HG02970 (cell line): ENCODE data around the gene SERPINA3.
"Not testable (repeated sequence)": the region's sequence is repeated elsewhere in the genome, so short reads cannot be mapped to it uniquely, and the experiment has no call there.

ENCODE experiments used
- ATAC-seq: cut with Tn5 transposase; IDR thresholded peaks from one replicate; pipeline ENCODE4 v1.9.1; 2021; ENCODE audit warnings: mild to moderate bottlenecking, moderate library complexity, moderate number of reproducible peaks; ENCODE audit not compliant: unreplicated experiment, low FRiP score

SERPINA3 gene

DNA sequence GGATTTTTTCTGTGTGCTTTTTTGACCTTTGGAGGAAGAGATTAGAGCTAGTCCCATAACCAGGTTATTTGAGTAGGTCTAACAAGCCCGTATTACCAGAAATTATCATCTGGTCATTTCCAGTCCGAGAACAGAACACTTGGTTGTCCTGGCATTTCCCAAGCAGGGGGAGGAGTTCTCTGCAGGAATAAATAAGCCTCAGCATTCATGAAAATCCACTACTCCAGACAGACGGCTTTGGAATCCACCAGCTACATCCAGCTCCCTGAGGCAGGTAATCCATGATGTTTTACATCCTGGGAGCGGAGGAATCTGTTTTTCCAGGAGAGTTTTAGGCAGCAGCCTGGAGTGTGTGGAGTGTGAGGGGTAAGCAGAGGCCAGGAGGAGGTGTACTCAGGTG lies at the start of gene SERPINA3:
Gene SERPINA3 (plus strand): TSS at position 218 of the 400 bp plus-strand sequence. CDS start 2,051 bp downstream, outside the sequence.
- ATAC-seq, result no peak

DNA sequence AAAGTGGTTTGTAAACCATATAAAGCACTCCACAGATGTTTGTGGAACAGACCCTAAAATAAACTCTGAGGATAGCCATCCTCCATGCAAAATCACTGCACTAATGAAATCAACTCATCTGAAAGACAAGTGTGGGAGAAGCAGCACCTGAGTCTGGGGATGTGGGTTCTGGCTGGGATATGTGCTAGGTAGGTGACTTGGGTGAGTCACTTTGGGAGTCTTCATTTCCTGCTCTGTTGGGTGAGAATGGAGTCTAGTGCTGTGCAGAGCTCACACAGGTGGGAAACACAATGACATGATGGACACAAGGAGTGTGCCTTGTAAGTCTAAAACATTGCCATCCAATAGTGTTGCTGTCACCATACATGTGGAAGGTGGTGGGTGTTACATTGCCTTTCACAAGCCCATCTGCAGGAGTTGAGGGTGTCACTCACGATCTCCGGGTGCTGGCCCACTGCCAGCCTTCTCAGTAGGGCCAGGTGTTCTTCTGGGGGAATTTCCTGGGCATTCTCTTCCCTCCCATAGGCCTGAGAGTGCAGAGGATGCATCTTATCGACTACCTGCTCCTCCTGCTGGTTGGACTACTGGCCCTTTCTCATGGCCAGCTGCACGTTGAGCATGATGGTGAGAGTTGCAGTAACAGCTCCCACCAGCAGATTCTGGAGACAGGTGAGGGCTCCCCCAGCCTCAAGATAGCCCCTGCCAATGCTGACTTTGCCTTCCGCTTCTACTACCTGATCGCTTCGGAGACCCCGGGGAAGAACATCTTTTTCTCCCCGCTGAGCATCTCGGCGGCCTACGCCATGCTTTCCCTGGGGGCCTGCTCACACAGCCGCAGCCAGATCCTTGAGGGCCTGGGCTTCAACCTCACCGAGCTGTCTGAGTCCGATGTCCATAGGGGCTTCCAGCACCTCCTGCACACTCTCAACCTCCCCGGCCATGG lies 49.0 kb upstream of the SERPINA3 start:
- no peak for ATAC-seq

DNA sequence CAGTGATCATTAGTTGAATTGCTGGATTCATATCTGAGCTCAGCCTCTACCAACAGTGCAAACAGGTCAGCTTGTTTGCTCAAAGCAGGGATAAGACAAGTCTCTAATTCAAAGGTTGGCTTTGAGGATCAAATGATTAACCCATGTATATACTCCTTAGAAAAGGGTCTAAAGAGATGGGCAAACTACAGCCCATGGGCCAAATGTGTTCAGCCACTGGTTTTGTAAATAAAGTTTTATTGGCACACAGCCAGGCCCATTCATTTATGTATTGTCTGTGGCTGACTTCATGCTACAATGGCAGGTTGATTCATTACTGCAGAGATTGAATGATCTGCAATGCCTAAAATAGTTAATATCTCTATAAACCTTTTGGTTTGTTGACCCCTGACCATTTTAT lies 47.8 kb upstream of the SERPINA3 start:
- ATAC-seq, result no peak

DNA sequence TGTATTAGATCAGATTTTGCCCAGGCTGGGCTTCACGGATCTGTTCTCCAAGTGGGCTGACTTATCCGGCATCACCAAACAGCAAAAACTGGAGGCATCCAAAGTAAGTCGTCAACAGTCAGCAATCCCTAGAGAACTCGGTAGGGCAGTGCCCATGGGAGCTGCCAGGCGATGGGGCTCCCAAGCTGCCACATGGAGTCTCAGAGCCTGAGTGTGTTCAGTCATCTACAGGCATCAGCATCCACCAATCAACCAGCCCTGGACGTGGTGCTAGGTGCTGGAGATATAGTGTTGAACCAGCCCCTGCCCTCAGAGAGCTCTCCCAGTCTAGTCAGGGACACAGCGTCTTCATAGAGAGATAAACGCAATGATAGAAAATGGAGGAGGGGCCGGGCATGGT lies 44.0 kb upstream of the SERPINA3 start:
- ATAC-seq, result no peak

DNA sequence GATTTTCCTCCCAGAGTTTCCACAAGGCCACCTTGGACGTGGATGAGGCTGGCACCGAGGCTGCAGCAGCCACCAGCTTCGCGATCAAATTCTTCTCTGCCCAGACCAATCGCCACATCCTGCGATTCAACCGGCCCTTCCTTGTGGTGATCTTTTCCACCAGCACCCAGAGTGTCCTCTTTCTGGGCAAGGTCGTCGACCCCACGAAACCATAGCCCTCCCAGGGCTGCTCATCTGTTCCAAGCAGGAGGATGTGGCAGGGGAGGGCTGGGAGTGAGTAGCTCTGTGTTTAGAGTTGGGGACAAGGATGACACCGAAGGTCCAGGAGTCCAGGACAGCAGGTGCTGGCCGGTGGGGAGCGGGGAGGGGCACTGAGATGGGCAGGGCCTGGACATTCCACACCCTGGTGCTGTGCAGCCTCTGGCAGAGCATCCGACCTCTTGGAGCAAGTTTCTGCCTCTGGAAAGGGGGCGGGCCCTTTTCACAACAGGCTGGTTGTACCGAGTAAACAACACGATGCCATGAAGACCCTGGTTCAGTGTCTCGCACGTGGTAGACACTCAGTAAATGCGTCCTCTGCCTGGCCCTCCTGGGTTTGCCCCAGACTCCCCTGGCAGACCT lies 42.7 kb upstream of the SERPINA3 start:
- no peak for ATAC-seq

DNA sequence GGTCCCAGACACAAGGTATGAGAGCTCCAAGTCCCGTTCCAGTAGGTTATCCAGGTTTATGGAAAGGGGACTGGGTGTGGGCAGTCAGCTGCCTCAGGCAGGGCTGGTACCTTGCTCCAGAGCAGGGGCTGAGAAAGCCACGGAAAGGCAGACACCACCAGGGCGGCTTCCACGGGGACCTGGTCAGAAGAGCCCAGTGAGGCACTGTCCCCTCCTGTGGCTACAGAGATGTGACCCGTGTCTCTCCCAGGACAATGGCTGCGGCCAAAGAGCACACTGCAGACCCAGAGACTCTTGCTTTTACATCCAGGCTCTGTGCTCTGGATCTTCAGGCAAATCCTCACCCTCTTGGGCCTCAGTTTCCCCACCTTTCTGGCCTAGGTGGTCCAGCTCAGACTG lies 42.2 kb upstream of the SERPINA3 start:
- no peak for ATAC-seq

DNA sequence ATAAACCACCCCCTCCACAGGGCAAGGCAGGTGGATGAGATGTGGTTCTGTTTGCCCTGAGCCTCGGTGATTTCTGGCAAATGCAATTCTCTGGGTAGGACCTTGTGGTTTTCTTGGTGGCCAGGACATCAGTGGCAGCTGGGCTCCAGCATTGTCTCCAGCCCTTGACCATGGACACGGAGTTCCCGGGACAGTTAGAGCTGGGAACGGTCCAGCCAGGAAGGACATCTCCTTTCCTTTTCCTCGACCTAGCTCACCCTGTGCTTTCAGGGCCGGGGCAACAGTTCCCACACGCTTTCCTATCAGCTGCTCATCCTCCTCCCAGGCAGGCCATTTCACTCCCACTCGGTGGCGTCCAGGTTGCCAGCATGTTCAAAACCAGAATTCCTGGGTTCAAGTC lies 41.8 kb upstream of the SERPINA3 start:
- no peak for ATAC-seq

DNA sequence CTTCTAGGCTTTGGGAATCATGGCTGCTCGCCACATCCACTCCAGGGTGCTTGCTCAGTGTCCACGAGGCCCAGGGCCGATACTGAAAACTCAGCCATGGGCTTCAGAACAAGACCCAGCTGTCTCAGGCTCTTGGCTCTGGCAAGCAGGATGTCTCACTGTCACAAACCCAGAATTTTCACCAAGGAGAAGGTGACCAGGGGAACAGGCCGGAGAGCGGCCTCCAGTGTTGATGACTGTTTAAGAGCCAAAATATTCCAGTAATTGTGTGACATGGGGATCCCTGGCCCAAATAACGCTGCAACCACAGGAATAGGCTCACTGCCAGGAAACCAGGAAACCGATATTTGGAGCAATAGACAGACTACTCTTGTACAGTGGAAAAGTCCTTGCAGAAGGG lies 40.8 kb upstream of the SERPINA3 start:
- ATAC-seq, result no peak

DNA sequence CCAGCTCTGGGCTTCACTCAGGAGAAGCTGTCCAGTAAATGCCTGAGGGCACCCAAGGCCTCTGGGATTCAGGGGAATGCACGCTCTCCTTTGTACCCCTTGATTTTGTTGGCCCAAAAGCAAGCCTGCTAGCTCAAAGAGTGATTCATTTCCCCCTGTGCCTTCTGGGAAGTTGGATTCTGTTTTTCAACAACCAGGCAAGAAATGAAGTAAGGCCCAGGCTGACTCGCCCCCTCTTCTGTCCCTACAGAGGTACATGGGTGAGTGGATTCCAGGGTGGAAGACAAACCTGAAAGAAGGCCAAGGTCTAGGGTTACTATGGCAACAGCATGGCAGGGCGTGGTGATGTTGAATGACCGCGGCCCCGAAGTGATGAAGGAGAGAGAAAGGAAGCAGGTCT lies 40.2 kb upstream of the SERPINA3 start:
- no peak for ATAC-seq

DNA sequence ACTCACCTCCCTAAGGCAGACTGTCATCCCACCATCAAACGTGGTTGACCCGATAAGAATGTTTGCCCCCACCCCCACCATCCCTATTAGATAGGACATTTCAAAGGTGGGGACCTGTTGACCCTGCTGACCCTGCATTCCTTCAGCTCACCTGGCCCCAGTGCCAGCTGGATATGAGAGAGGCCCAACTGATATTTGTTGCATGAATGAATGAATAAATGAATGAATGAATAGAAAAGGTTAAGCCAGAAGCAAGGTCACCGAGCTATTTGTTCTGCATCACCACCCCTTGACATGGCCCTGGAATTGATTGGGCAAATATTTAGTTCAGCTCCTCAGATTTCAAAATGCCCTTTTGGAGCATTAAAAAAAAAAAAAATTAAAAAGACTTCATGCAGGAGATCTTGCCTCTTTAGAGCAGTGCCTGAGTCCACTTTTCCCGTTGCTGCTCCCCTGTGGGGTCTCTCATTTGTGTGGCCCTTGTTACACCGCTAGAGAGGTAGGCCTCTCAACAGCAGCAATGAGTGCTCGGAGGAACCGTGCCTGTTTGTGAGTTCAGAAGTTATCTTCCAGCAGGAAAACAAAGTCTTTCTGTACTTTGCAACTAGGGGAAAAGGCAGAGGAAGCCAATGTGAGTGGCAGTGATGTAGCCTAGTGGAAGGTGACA lies 39.4 kb upstream of the SERPINA3 start:
- ATAC-seq, result no peak

DNA sequence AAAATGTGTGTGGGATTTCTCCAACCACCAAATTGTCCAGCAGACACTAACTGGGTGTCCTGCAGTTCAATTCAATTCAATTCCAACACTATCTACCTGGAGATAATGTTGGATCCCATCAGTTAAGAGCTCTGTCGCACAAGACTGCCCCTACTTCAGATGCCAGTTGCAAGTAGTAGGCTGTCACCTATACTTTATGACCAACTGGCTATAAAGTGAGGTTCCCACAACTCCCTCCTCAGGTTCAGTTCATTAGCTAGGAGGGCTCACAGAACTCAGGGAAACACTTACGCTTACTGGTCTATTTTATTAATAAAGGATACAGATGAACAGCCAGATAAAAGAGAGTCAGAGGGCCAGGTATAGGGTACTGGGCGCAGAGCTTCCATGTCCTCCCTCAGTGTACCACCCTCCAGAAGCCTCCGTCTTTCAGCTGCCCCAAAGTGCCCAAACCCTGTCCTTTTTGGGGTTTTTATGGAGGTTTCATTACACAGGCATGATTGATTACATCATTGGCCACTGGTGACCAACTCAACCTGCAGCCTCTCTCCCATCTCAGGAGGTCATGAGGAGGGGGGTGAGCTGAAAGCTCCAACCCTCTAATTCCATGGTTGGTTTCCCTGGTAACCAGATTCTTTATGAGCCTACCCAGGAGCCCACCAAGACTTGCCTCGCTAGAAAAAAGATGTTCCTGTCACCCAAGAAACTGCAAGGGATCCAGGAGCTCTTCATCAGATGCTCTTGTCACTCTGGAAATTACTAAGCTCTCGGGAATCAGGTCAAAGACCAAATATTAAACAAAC lies 38.5 kb upstream of the SERPINA3 start:
- ATAC-seq, result no peak

DNA sequence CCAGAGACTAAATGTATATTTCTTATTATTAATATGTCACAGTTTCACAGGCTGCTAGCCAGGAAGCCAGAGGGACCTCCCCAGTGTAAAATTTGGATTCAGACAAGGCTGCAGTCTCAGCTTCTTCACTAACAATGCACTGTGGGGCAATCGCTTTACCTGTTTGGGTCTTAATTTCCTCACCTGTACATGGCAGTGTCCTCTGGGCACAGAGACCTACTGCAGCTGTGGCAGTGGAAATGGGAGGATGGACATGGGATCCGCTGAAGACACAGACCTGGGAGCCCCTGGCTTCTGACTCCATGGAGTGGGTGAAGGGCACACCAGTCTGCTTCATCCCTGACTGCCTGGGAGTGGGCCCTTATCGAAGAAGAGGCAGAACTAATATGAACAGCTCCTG lies 37.9 kb upstream of the SERPINA3 start:
- ATAC-seq, result no peak

DNA sequence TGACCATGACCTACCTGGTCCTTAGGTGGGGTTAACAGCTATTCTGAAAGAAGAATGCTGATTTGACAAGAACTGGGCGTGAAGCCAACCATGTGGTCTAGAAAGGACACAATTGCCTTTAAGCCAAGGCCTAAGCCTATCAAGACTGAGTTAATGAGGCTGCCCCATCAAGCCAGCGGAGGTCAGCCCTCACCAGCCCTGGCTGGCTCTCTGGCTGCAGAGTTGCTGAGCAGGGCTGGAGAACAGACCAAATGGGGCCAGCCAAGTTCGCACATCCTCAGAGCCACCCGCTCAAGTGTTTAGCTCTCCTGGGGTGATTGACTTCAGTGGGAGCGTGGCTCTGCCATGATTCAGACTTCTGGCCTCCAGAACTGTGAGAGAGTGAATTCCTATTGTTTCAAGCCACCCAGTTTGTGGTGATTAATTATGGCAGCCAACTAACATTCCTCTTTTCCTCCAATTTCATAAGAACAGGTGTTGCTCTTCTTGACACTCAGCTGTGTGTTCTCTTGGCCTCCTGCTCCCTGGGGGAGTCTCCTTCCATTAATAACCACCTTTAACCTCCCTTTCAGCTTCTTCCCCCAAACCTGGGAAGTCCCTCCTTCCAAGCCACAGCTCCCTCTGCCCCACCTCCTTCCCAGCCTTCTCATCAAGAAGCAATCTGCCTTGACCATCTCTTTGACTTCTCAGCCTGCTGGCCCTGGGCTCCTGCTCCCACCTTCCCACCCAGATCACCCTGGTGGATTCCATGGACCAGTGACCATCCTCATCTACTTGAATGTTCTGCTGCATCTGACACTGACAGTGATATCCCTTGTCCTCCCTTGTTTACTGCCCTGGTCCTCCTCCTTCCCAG lies 36.2 kb upstream of the SERPINA3 start:
- ATAC-seq, result no peak

DNA sequence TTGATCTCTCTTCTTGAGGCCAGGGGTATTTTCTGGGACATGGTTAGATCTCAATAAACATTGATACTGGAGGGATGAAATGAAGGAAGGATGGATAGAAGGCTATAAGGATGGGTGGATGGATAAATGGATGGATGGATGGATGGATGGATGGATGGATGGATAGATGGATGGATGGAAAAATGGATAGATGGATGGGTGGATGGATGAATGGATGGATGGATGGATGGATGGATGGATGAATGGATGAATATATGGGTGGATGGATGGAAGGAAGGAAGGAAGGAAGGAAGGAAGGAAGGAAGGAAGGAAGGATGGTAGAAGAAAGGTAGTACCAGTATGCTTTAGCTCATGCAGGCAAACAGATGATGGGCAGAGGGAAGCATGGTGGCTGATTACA lies 34.7 kb upstream of the SERPINA3 start:
- not testable (repeated sequence) for ATAC-seq

DNA sequence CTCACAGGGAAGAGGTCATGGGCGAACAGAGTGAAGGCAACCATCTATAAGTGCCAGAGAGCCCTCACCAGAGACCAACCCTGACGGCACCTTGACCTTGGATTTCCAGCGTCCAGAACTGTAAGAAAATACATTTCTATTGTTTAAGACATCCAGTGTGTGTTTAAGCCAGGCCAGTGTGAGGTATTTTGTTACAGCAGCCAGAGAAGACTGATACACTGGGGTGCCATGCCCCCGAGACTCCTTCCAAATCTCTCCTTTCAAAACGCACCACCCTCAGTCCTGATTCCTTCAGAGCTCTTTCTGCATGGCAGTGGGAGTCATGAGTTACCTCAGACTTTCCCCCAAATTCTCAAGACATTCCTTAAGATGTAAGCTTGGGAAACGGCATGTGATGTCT lies 33.5 kb upstream of the SERPINA3 start:
- no peak for ATAC-seq

DNA sequence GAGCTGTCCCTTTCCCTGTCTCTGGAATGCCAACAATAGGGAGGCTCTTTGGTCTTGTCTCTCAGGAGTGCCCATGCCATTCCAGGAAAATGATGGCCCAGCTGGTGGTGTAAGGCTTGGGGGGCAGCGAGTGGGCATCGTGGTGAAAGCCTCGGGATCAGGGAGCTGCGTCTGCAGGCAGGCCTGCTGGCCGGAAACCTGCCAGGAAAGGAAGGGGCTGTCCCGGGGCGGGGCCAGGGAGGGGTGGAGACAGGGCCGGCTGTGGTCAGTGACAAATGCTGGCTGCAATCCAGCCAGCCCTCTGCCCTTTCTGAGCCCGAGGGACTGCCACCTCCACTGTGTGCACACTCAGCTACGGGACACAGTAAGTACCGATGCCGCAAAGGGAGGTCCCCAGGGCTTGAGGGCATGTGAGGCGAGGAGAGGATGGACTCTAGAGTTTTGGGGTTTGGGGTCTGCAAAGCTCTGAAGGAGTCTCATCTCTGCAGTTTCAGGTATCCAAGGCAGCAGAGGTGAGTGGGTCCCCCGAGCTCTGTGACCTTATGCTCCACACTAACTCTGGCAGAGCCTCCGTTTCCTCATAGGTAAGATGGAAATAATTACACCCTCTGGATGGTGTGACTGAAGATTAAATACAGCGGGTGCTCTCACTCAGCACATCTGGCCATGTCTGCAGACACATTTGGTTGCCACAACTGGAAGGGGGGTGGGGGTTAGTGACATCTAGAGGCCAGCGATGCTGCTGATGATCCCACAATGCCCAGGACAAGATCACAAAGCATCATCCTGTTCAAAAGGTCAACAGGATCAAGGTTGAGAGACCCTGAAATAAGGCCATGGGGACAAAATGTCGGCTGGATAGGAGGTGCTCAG lies 30.8 kb upstream of the SERPINA3 start, which contains the start of gene SERPINA5:
Gene SERPINA5 (plus strand): TSS at position 300 of the 873 bp plus-strand sequence. CDS start 5,937 bp downstream, outside the sequence.
- ATAC-seq, result no peak

DNA sequence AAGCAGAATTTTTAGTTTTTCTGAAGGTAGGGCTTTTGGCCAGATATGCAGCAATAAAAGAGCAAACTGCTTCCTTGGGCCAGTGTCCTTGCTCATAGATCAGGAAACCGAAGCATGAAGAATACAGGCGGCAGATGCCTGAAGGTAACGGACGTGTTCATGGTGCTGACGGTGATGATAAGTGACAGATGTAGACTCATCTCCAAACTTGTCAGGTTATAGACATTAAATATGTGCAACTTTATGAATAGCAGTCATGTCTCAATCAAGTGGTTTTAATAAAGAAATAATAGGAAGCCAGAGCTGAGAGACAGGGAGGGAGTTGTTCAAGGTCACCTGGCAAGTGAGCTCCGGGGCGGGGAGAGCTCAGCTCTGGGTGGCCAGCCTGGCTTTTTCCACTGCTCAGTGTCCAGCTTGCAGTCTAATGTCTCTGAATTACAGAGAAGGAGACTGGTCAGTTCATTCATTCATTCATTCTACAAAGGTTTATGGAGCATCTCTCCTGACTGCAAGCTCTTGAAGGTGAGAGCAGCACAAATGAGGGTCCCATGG lies 29.9 kb upstream of the SERPINA3 start:
- ATAC-seq, result no peak

DNA sequence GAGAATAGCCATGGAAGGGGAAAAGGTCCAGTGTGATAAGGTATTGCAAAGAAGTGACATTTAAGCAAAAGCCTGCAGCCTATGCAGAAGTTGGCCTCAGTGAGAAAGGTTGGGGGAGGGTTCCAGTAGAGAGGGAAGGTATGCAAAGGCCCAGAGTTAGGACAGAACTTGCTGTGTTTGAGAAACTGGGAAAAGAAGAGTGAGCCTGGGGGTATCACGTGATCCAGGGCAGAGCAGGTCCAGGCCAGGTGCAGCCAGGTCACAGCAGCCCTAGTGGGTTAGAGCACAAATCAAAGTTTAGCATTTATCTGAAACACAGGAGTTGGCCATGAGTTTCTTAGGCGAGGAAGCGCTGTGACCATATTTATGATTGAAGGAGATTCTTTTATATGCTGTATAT lies 29.3 kb upstream of the SERPINA3 start:
- no peak for ATAC-seq
